GM12892 (cell line): Measurements from ENCODE around the gene RBM33.

Experiments
- POLR2A ChIP-seq: IDR thresholded peaks from 2 replicates; pipeline ENCODE4 v1.6.1; 2011; ENCODE audit warnings: low read depth, low read length, control low read depth
- POLR2AphosphoS5 ChIP-seq: IDR thresholded peaks from 2 replicates; pipeline ENCODE4 v1.6.1; 2011; ENCODE audit warnings: low read depth, low read length, control low read depth

- TF ChIP-seq POLR2A (no peak), POLR2AphosphoS5 (no peak)
Measured at GRCh38 chr7:155811560-155811894, 167.1 kb downstream of the RBM33 start.
